Liver (tissue), 9 donors: ENCODE measurements around the gene PEX14. TPM values are rescaled to one million over a fixed set of nuclear protein-coding genes. Genes with fewer than 3 reads are reported as not detected.
A peak's percentile ranks its signal among the peaks of the same experiment; 100 is the strongest.

Experiments used
- DNase-seq: peaks from one replicate; pipeline ENCODE4 v3.0.0-alpha.2; 2017; ENCODE audit warnings: low spot score
- H3K27ac ChIP-seq, 2 donors: one replicate each; pipeline ENCODE4 v1.7.0; 2013; ENCODE audit warnings: inconsistent platforms in 2 of 2, low read length in 2 of 2, control low read depth in 1 of 2, low read depth in 1 of 2, mild to moderate bottlenecking in 1 of 2
- H3K27me3 ChIP-seq, 4 donors: one replicate each; pipeline versions ENCODE4 v1.6.1 to v1.7.0; 2013; ENCODE audit warnings: low read length in 3 of 4, inconsistent platforms in 1 of 4, mild to moderate bottlenecking in 1 of 4, moderate library complexity in 1 of 4; ENCODE audit not compliant: control insufficient read depth in 4 of 4, insufficient read depth in 4 of 4
- H3K36me3 ChIP-seq, 4 donors: one replicate each; pipeline versions ENCODE4 v1.6.1 to v1.7.0; 2013; ENCODE audit warnings: low read length in 3 of 4, mild to moderate bottlenecking in 3 of 4, low read depth in 1 of 4, moderate library complexity in 1 of 4; ENCODE audit not compliant: control insufficient read depth in 4 of 4, insufficient read depth in 3 of 4
- H3K4me1 ChIP-seq, 4 donors: one replicate each; pipeline versions ENCODE4 v1.6.1 to v1.7.0; 2013; ENCODE audit warnings: low read length in 3 of 4, mild to moderate bottlenecking in 3 of 4, moderate library complexity in 1 of 4; ENCODE audit not compliant: control insufficient read depth in 4 of 4, insufficient read depth in 4 of 4
- H3K4me3 ChIP-seq, 3 donors: one replicate each; pipeline versions ENCODE4 v1.6.1 to v1.7.0; 2013; ENCODE audit warnings: low read length in 3 of 3, control low read depth in 1 of 3, low read depth in 1 of 3, mild to moderate bottlenecking in 1 of 3
- H3K9ac ChIP-seq, 2 donors: one replicate each; pipeline ENCODE4 v1.7.0; 2013; ENCODE audit warnings: low read length in 2 of 2, mild to moderate bottlenecking in 2 of 2, moderate library complexity in 2 of 2, control low read depth in 1 of 2, low read depth in 1 of 2
- H3K9me3 ChIP-seq, 4 donors: one replicate each; pipeline versions ENCODE4 v1.6.1 to v1.7.0; 2013; ENCODE audit warnings: low read length in 3 of 4; ENCODE audit not compliant: control insufficient read depth in 4 of 4
- EGR1 ChIP-seq, 2 donors: IDR thresholded peaks; 2 replicates each; pipeline ENCODE4 v1.6.1; 2016 to 2018; ENCODE audit warnings: antibody characterized with exemption in 2 of 2, low read depth in 2 of 2
- FOXA1 ChIP-seq: IDR thresholded peaks from 2 replicates; pipeline ENCODE4 v1.6.1; 2016; ENCODE audit warnings: antibody characterized with exemption
- FOXA2 ChIP-seq: IDR thresholded peaks from 2 replicates; pipeline ENCODE4 v1.6.1; 2016; ENCODE audit warnings: antibody characterized with exemption
- GABPA ChIP-seq, 2 donors: IDR thresholded peaks in 1 of 2; conservative IDR thresholded peaks in 1 of 2; 2 replicates each; pipeline ENCODE4 v1.6.1; 2016; ENCODE audit warnings: antibody characterized with exemption in 2 of 2, mild to moderate bottlenecking in 1 of 2, moderate library complexity in 1 of 2
- HNF4A ChIP-seq, 2 donors: conservative IDR thresholded peaks; 2 replicates each; pipeline ENCODE4 v1.6.1; 2016; ENCODE audit warnings: antibody characterized with exemption in 2 of 2, mild to moderate bottlenecking in 2 of 2
- HNF4G ChIP-seq: IDR thresholded peaks from 2 replicates; pipeline ENCODE4 v1.6.1; 2016; ENCODE audit warnings: antibody characterized with exemption
- JUND ChIP-seq, 2 donors: IDR thresholded peaks; 2 replicates each; pipeline ENCODE4 v1.6.1; 2016; ENCODE audit warnings: antibody characterized with exemption in 2 of 2
- NR2F2 ChIP-seq: IDR thresholded peaks from 2 replicates; pipeline ENCODE4 v1.6.1; 2016; ENCODE audit warnings: antibody characterized with exemption
- RXRA ChIP-seq, 2 donors: IDR thresholded peaks; 2 replicates each; pipeline ENCODE4 v1.6.1; 2017 to 2018; ENCODE audit warnings: antibody characterized with exemption in 2 of 2, mild to moderate bottlenecking in 1 of 2
- SP1 ChIP-seq: IDR thresholded peaks from 2 replicates; pipeline ENCODE4 v1.6.1; 2018; ENCODE audit warnings: antibody characterized with exemption, mild to moderate bottlenecking
- TAF1 ChIP-seq: conservative IDR thresholded peaks from 2 replicates; pipeline ENCODE4 v1.6.1; 2016; ENCODE audit warnings: antibody characterized with exemption, mild to moderate bottlenecking
- YY1 ChIP-seq: IDR thresholded peaks from 2 replicates; pipeline ENCODE4 v1.6.1; 2016; ENCODE audit warnings: antibody characterized with exemption, mild to moderate bottlenecking
- WGBS: extraction: QIAGEN DNeasy Blood & Tissue Kit; methylation state at CpG from one replicate; pipeline ENCODE4 v1.1.7; 2013; 5-methylcytosine and 5-hydroxymethylcytosine counted together
- polyA plus RNA-seq, 2 donors: library from polyadenylated mRNA; stranded (reverse) in 1 of 2; unstranded in 1 of 2; fragments of 200-250 nt in 1 of 2; fragments of >200 nt in 1 of 2; fragmentation: Nextera tagmentation in 1 of 2; extraction: Ambion mirVana in 1 of 2; gene quantifications; one replicate each; pipeline versions ENCODE4 v1.2.1 to v1.2.3, GENCODE V29; 2013 to 2015
- total RNA-seq, 2 donors: library from RNA; depleted of rRNA; stranded (reverse); fragments of >200 nt; gene quantifications; one replicate each; pipeline ENCODE4 v1.2.3, GENCODE V29; 2014
- TF ChIP-seq, protein P1 (sequence below): IDR thresholded peaks from 2 replicates; pipeline ENCODE4 v1.6.1; 2016; ENCODE audit warnings: antibody characterized with exemption
- TF ChIP-seq, protein P2 (sequence below): IDR thresholded peaks from 2 replicates; pipeline ENCODE4 v1.6.1; 2016; ENCODE audit warnings: antibody characterized with exemption, mild to moderate bottlenecking
- TF ChIP-seq, protein P3 (sequence below): IDR thresholded peaks from 2 replicates; pipeline ENCODE4 v1.6.1; 2016; ENCODE audit warnings: antibody characterized with exemption
- donor health status: healthy.
- donor health status: healthy.
- donor health status: healthy.
- donor health status: healthy.
- donor health status: healthy.

PEX14 gene
- total and polyA plus RNA-seq, 4 donors = 7.1 to 16.1 (median 11.7) TPM

DNA sequence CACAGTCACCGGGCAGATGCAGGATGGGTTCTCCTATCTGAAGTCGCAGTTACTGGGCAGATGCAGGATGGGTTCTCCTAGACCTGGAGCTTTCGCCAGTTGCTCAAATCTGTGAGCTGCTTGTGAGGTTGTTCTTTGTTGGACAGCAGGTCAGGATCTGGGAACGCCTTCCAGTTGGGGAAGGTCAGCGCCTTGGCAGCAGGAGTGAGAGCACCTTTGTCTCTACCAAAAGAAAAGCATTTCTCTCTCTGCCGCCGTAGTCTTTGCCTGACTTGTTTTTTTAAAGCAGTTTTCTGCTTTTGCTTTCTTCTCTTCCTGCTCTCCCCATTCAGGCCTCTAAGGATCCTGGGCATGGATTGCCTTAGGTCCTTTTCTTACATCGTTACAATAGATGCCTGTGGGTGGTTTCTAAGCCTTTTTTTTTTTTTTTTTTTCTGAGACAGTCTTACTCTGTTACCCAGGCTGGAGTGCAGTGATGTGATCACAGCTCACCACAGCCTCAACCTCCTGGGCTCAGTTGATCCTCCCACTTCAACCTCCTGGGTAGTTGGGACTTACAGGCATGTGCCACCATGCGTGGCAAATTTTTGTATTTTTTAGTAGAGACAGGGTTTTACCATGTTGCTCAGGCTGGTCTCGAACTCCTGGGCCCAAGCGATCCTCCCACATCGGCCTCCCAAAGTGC lies 15.7 kb downstream of the PEX14 start:
- Histone ChIP-seq H3K27me3 (no peaks in the 10 kb centered on the region), H3K9ac (no peak overlapping the region), H3K36me3 (no peaks in the 10 kb centered on the region), H3K27ac (peak overlapping the region; percentile 29 to 63), H3K4me1 (peaks cover 4 to 50% (median 44%) of the 10 kb centered on the region in 4 donors), H3K9me3 (no peaks in the 10 kb centered on the region), H3K4me3 (peak overlapping the region in 1 of 3 donors; percentile 39)
- 56% methylated on average over 12 of the region's 12 CpGs for WGBS
- TF ChIP-seq JUND (IDR thresholded peaks at IDR 0.05) (no peak), HNF4A (conservative IDR thresholded peaks at IDR 0.05) (no peak), EGR1 (IDR thresholded peaks at IDR 0.05; ENCODE audit: low read depth in 2 of 2) (no peak), YY1 (no peak), NR2F2 (no peak), RXRA (IDR thresholded peaks at IDR 0.05) (no peak), GABPA (IDR thresholded peaks at IDR 0.05 in 1 of 2, conservative IDR thresholded peaks at IDR 0.05 in 1 of 2) (no peak), FOXA1 (no peak), FOXA2 (no peak), TAF1 (no peak), HNF4G (no peak)
- TF ChIP-seq, protein P1, sequence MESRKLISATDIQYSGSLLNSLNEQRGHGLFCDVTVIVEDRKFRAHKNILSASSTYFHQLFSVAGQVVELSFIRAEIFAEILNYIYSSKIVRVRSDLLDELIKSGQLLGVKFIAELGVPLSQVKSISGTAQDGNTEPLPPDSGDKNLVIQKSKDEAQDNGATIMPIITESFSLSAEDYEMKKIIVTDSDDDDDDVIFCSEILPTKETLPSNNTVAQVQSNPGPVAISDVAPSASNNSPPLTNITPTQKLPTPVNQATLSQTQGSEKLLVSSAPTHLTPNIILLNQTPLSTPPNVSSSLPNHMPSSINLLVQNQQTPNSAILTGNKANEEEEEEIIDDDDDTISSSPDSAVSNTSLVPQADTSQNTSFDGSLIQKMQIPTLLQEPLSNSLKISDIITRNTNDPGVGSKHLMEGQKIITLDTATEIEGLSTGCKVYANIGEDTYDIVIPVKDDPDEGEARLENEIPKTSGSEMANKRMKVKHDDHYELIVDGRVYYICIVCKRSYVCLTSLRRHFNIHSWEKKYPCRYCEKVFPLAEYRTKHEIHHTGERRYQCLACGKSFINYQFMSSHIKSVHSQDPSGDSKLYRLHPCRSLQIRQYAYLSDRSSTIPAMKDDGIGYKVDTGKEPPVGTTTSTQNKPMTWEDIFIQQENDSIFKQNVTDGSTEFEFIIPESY = no peak
- TF ChIP-seq, protein P2, sequence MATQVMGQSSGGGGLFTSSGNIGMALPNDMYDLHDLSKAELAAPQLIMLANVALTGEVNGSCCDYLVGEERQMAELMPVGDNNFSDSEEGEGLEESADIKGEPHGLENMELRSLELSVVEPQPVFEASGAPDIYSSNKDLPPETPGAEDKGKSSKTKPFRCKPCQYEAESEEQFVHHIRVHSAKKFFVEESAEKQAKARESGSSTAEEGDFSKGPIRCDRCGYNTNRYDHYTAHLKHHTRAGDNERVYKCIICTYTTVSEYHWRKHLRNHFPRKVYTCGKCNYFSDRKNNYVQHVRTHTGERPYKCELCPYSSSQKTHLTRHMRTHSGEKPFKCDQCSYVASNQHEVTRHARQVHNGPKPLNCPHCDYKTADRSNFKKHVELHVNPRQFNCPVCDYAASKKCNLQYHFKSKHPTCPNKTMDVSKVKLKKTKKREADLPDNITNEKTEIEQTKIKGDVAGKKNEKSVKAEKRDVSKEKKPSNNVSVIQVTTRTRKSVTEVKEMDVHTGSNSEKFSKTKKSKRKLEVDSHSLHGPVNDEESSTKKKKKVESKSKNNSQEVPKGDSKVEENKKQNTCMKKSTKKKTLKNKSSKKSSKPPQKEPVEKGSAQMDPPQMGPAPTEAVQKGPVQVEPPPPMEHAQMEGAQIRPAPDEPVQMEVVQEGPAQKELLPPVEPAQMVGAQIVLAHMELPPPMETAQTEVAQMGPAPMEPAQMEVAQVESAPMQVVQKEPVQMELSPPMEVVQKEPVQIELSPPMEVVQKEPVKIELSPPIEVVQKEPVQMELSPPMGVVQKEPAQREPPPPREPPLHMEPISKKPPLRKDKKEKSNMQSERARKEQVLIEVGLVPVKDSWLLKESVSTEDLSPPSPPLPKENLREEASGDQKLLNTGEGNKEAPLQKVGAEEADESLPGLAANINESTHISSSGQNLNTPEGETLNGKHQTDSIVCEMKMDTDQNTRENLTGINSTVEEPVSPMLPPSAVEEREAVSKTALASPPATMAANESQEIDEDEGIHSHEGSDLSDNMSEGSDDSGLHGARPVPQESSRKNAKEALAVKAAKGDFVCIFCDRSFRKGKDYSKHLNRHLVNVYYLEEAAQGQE = no peak
- TF ChIP-seq, protein P3, sequence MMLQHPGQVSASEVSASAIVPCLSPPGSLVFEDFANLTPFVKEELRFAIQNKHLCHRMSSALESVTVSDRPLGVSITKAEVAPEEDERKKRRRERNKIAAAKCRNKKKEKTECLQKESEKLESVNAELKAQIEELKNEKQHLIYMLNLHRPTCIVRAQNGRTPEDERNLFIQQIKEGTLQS = no peak
- no peak for DNase-seq

DNA sequence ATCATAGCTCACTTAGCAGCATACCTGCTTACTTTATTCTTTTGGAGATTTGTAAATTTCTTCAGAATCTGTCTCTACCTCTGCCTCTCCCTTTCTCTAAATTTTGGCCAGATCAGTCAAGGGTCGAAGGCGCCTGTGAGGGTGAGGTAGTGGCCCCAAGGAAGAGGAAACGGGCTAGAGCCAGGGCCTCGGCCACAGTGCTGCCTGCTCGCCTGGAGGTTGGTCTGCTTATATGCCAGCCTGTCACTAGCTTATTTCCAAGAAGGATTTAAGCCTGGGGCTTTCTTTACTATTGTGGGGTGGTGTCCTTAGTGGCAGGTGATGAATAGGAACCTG lies 19.6 kb downstream of the PEX14 start:
- Histone ChIP-seq H3K9ac (no peak overlapping the region), H3K4me3 (no peak overlapping the region), H3K9me3 (no peaks in the 10 kb centered on the region), H3K4me1 (peaks cover 2 to 48% (median 39%) of the 10 kb centered on the region in 4 donors), H3K27me3 (no peaks in the 10 kb centered on the region), H3K36me3 (peaks cover 0 to 6% (median 3%) of the 10 kb centered on the region in 4 donors), H3K27ac (no peak overlapping the region)
- WGBS = 80% methylated on average over 5 of the region's 5 CpGs
- no peak for DNase-seq
- TF ChIP-seq, protein P1 = no peak
- TF ChIP-seq YY1 (no peak), SP1 (no peak), HNF4A (conservative IDR thresholded peaks at IDR 0.05) (no peak), EGR1 (IDR thresholded peaks at IDR 0.05; ENCODE audit: low read depth in 2 of 2) (no peak), RXRA (IDR thresholded peaks at IDR 0.05) (no peak)
- TF ChIP-seq, protein P2 = no peak
